Activated T-helper 1 cell treated with anti-CD3 and anti-CD28 coated beads, Interleukin-2, amount 50 U/mL, for 16 hours (primary cell): ENCODE measurements around the gene PCSK7.
"Not testable (repeated sequence)": the region's sequence is repeated elsewhere in the genome, so short reads cannot be mapped to it uniquely, and the experiment has no call there.

Source experiments
- DNase-seq, 2 donors: peaks; one replicate each; pipeline ENCODE4 v3.0.0-alpha.2; 2020; ENCODE audit warnings: low read depth in 1 of 2, low spot score in 1 of 2

Gene PCSK7

GRCh38 chr11:117218133-117218915 lies 13.5 kb downstream of the PCSK7 start:
- DNase-seq = no peak

GRCh38 chr11:117217141-117218084 lies 14.5 kb downstream of the PCSK7 start:
- DNase-seq = no peak

- no peak for DNase-seq
Observed at GRCh38 chr11:117214404-117215110, 17.3 kb downstream of the PCSK7 start.

- no peak for DNase-seq
Observed at GRCh38 chr11:117212697-117213355, 19.0 kb downstream of the PCSK7 start.

GRCh38 chr11:117210620-117211019 lies 21.3 kb downstream of the PCSK7 start:
- no peak for DNase-seq

- DNase-seq = not testable (repeated sequence)
Observed at GRCh38 chr11:117209351-117210125, 22.3 kb downstream of the PCSK7 start.

- not testable (repeated sequence) for DNase-seq
Observed at GRCh38 chr11:117208710-117209109, 23.2 kb downstream of the PCSK7 start.

GRCh38 chr11:117207481-117207880 lies 24.4 kb downstream of the PCSK7 start:
- DNase-seq = not testable (repeated sequence)

- not testable (repeated sequence) for DNase-seq
Observed at GRCh38 chr11:117206859-117207258, 25.0 kb downstream of the PCSK7 start.

- not testable (repeated sequence) for DNase-seq
Observed at GRCh38 chr11:117206111-117206510, 25.8 kb downstream of the PCSK7 start.

- no peak for DNase-seq
Observed at GRCh38 chr11:117205211-117205818, 26.6 kb downstream of the PCSK7 start.

GRCh38 chr11:117204283-117205080 lies 27.4 kb downstream of the PCSK7 start:
- no peak for DNase-seq

GRCh38 chr11:117203069-117203407 lies 28.8 kb downstream of the PCSK7 start:
- DNase-seq = no peak

- no peak for DNase-seq
Observed at GRCh38 chr11:117202386-117203068, 29.3 kb downstream of the PCSK7 start.

GRCh38 chr11:117201658-117202305 lies 30.1 kb downstream of the PCSK7 start:
- no peak for DNase-seq

GRCh38 chr11:117200813-117201657 lies 30.8 kb downstream of the PCSK7 start:
- no peak for DNase-seq
